K562 (cell line): ENCODE measurements around the gene RNLS.

Source experiments
- ASH1L ChIP-seq: fragments of 450-650 bp; IDR thresholded peaks from 2 replicates; pipeline ENCODE4 v1.6.1; 2018; ENCODE audit warnings: borderline replicate concordance, mild to moderate bottlenecking, low read depth; ENCODE audit not compliant: partially characterized antibody
- CBFA2T3 ChIP-seq: fragments of 450-650 bp; IDR thresholded peaks from 2 replicates; pipeline ENCODE4 v1.6.1; 2017
- CEBPB ChIP-seq: fragments of 450-650 bp; IDR thresholded peaks from 2 replicates; pipeline ENCODE4 v1.6.1; 2016; ENCODE audit warnings: missing genetic modification characterization, missing compliant biosample characterization
- NCOA2 ChIP-seq, 2 experiments: fragments of 450-650 bp; IDR thresholded peaks; 2 replicates each; pipeline ENCODE4 v1.6.1; 2018; ENCODE audit warnings: mild to moderate bottlenecking in 2 of 2, moderate library complexity in 1 of 2; ENCODE audit not compliant: partially characterized antibody in 2 of 2
- POLR2A ChIP-seq: fragments of 450-650 bp; conservative IDR thresholded peaks from 2 replicates; pipeline ENCODE4 v1.6.1; 2016
- RBM22 ChIP-seq: fragments of 200-400 bp; formaldehyde crosslinking; IDR thresholded peaks from 2 replicates; pipeline ENCODE4 v1.6.1; 2018; ENCODE audit warnings: low read length, low read depth; ENCODE audit not compliant: poor library complexity, severe bottlenecking
- SREBF2 ChIP-seq: sonication (generic); formaldehyde crosslinking; IDR thresholded peaks from 2 replicates; pipeline ENCODE4 v1.4.0; 2020; ENCODE audit warnings: mild to moderate bottlenecking, missing genetic modification reagents
- ZNF274 ChIP-seq: IDR thresholded peaks from 2 replicates; pipeline ENCODE4 v1.6.1; 2011; ENCODE audit warnings: low read depth, mild to moderate bottlenecking, low read length, moderate library complexity, borderline replicate concordance
- TF ChIP-seq, protein P1 (sequence below), 2 experiments: fragments of 450-650 bp in 1 of 2; sonication (generic) in 1 of 2; formaldehyde crosslinking; conservative IDR thresholded peaks; 2 replicates each; pipeline versions ENCODE4 v1.4.0 to v1.8.1; 2020 to 2022; ENCODE audit warnings: mild to moderate bottlenecking in 1 of 2, missing genetic modification reagents in 1 of 2
- TF ChIP-seq, protein P2 (sequence below): fragments of 250-450 bp; sonication (Bioruptor Pico); IDR thresholded peaks from 2 replicates; pipeline ENCODE4 v1.4.0; 2020; ENCODE audit warnings: mild to moderate bottlenecking, moderate library complexity, borderline replicate concordance

DNA sequence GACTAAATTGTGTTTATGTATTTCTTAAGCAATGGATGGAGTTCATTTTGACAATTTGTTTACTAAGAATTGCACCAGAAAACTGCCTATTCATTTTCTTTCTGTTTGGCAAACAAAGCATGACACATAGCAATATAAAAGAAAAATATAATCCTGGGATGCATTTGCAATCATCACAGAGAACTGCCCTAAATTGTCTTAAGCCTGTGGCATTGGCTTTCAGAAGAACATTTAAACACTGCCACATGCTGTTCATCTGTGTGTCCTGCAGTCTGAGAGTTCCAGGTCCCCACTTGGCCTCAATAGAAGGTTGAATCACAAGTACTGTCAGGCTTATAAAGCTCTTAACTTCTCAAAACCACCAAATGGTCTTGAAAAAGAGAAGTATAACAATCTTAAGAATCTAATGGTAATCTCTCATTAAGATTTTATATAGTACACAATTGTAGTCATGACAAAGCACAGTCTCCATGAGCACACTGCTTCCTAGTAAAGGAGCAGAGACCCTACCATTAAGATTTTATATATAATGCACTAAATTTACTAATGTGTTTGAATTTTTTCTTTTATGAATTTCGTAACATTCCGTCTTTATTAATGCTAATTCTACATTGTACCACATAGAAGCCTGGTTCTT, 29.9 kb downstream of the RNLS start:
- TF ChIP-seq, protein P1, sequence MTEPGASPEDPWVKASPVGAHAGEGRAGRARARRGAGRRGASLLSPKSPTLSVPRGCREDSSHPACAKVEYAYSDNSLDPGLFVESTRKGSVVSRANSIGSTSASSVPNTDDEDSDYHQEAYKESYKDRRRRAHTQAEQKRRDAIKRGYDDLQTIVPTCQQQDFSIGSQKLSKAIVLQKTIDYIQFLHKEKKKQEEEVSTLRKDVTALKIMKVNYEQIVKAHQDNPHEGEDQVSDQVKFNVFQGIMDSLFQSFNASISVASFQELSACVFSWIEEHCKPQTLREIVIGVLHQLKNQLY (CRISPR knock-in tag; conservative IDR thresholded peaks at IDR 0.05) = no peak
- no peak for TF ChIP-seq RBM22
- no peak for TF ChIP-seq ZNF274
- no peak for TF ChIP-seq CEBPB
- TF ChIP-seq CBFA2T3 = no peak
- TF ChIP-seq POLR2A = no peak
- no peak for TF ChIP-seq SREBF2
- TF ChIP-seq, protein P2, sequence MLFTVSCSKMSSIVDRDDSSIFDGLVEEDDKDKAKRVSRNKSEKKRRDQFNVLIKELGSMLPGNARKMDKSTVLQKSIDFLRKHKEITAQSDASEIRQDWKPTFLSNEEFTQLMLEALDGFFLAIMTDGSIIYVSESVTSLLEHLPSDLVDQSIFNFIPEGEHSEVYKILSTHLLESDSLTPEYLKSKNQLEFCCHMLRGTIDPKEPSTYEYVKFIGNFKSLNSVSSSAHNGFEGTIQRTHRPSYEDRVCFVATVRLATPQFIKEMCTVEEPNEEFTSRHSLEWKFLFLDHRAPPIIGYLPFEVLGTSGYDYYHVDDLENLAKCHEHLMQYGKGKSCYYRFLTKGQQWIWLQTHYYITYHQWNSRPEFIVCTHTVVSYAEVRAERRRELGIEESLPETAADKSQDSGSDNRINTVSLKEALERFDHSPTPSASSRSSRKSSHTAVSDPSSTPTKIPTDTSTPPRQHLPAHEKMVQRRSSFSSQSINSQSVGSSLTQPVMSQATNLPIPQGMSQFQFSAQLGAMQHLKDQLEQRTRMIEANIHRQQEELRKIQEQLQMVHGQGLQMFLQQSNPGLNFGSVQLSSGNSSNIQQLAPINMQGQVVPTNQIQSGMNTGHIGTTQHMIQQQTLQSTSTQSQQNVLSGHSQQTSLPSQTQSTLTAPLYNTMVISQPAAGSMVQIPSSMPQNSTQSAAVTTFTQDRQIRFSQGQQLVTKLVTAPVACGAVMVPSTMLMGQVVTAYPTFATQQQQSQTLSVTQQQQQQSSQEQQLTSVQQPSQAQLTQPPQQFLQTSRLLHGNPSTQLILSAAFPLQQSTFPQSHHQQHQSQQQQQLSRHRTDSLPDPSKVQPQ = no peak
- no peak for TF ChIP-seq ASH1L
- TF ChIP-seq NCOA2 (IDR thresholded peaks at IDR 0.05; ENCODE audit: partially characterized antibody in 2 of 2) = no peak
